ENCODE data around the gene STEAP1B.

The STEAP1B gene

DNA sequence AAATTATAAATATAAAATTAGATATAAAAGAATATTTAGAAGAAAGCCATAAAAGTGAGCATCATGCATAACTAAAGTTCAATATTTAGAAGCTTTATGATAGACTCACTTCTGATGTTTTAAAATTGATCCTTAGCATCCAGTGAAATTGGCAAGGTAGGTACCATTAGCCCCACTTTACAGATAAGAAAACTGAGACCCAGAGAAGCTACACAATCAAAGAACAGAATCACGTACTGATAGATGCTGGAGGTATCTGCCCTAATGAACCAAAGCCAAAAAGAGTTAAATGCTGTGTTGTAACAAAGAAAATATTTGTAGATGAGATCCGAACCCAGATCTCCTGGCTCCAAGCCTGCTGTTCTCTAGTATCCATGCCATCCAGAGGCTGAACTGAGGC lies 100.4 kb downstream of the STEAP1B start:
- H3K9ac ChIP-seq (ENCODE audit: low read length) = no peak overlapping the region
- H3K18ac ChIP-seq (ENCODE audit: low read length) = no peak overlapping the region
- no peaks in the 10 kb centered on the region for H3K79me1 ChIP-seq (ENCODE audit: low read length)
- no peak overlapping the region for H2BK12ac ChIP-seq (ENCODE audit: low read length)
- no peak overlapping the region for H4K8ac ChIP-seq (ENCODE audit: low read depth, low read length)
- H2BK5ac ChIP-seq (ENCODE audit: low read depth, low read length, poor library complexity) = no peak overlapping the region
- H4K91ac ChIP-seq (ENCODE audit: low read depth, low read length) = no peak overlapping the region
- H3K9me3 ChIP-seq (ENCODE audit: insufficient read depth, low read depth, low read length) = peaks cover 2% of the 10 kb centered on the region
- no peaks in the 10 kb centered on the region for H3K36me3 ChIP-seq (ENCODE audit: control insufficient read depth in 1 of 2, insufficient read depth in 2 of 2, low read length in 2 of 2)
- no peak overlapping the region for H3K23ac ChIP-seq (ENCODE audit: low read length)
- H3K27ac ChIP-seq (ENCODE audit: low read depth, low read length) = no peak overlapping the region
- H2AK5ac ChIP-seq (ENCODE audit: low read length) = no peak overlapping the region
- H3K79me2 ChIP-seq (ENCODE audit: control insufficient read depth, insufficient read depth, low read length, poor library complexity) = no peaks in the 10 kb centered on the region
- no peak overlapping the region for H4K12ac ChIP-seq (ENCODE audit: low read depth, low read length)
- H3K27me3 ChIP-seq (ENCODE audit: insufficient read depth, low read length) = no peaks in the 10 kb centered on the region
- H2AFZ ChIP-seq (ENCODE audit: insufficient read depth, low read length, poor library complexity) = no peak overlapping the region
- H3K4me3 ChIP-seq (ENCODE audit: low read depth, low read length) = no peak overlapping the region
- H3K4me2 ChIP-seq (ENCODE audit: low read length) = no peak overlapping the region
- no peak overlapping the region for H3K14ac ChIP-seq (ENCODE audit: low read length)
- no peaks in the 10 kb centered on the region for H3K4me1 ChIP-seq (ENCODE audit: control insufficient read depth in 1 of 2, insufficient read depth in 2 of 2, low read length in 2 of 2)
- WGBS (ENCODE audit: extremely low coverage, insufficient coverage, insufficient read length) = no CpG with 5 or more reads among the region's 2 CpGs
- DNase-seq = no peak
- H3K4ac ChIP-seq (ENCODE audit: low read depth, low read length) = no peak overlapping the region
- H2BK120ac ChIP-seq (ENCODE audit: insufficient read depth, low read length, poor library complexity) = no peak overlapping the region

DNA sequence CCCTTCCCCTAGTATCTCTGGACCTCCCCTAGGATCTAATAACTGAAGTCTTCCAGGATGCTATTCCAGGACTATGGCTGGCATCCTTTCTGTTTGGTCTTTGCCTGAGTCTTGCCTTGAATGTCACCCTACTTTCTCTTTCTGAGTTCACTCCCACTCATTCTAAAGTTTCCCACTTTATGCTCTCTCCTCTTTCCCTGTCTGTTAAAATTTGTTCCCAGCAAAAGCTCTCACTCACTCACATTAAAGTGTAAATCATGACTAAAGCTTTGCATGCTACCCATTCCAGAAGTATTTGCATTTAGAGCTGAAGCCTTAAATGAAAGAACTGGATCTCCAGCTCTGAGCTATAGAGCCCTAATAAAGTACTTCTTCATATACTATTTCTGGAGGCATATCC lies 100.9 kb downstream of the STEAP1B start:
- Histone ChIP-seq H3K23ac (ENCODE audit: low read length) (no peak overlapping the region), H3K4me2 (ENCODE audit: low read length) (no peak overlapping the region), H3K79me1 (ENCODE audit: low read length) (no peaks in the 10 kb centered on the region), H2BK5ac (ENCODE audit: low read depth, low read length, poor library complexity) (no peak overlapping the region), H3K18ac (ENCODE audit: low read length) (no peak overlapping the region), H3K4me1 (ENCODE audit: control insufficient read depth in 1 of 2, insufficient read depth in 2 of 2, low read length in 2 of 2) (no peaks in the 10 kb centered on the region), H3K9ac (ENCODE audit: low read length) (no peak overlapping the region), H4K91ac (ENCODE audit: low read depth, low read length) (no peak overlapping the region), H2BK12ac (ENCODE audit: low read length) (no peak overlapping the region), H3K9me3 (ENCODE audit: insufficient read depth, low read depth, low read length) (peaks cover 2% of the 10 kb centered on the region), H4K8ac (ENCODE audit: low read depth, low read length) (no peak overlapping the region), H3K27me3 (ENCODE audit: insufficient read depth, low read length) (no peaks in the 10 kb centered on the region), H3K14ac (ENCODE audit: low read length) (no peak overlapping the region), H2AFZ (ENCODE audit: insufficient read depth, low read length, poor library complexity) (no peak overlapping the region), H3K4me3 (ENCODE audit: low read depth, low read length) (no peak overlapping the region), H3K27ac (ENCODE audit: low read depth, low read length) (no peak overlapping the region), H2BK120ac (ENCODE audit: insufficient read depth, low read length, poor library complexity) (no peak overlapping the region), H2AK5ac (ENCODE audit: low read length) (no peak overlapping the region), H4K12ac (ENCODE audit: low read depth, low read length) (no peak overlapping the region), H3K36me3 (ENCODE audit: control insufficient read depth in 1 of 2, insufficient read depth in 2 of 2, low read length in 2 of 2) (no peaks in the 10 kb centered on the region), H3K4ac (ENCODE audit: low read depth, low read length) (no peak overlapping the region), H3K79me2 (ENCODE audit: control insufficient read depth, insufficient read depth, low read length, poor library complexity) (no peaks in the 10 kb centered on the region)
- no peak for DNase-seq

DNA sequence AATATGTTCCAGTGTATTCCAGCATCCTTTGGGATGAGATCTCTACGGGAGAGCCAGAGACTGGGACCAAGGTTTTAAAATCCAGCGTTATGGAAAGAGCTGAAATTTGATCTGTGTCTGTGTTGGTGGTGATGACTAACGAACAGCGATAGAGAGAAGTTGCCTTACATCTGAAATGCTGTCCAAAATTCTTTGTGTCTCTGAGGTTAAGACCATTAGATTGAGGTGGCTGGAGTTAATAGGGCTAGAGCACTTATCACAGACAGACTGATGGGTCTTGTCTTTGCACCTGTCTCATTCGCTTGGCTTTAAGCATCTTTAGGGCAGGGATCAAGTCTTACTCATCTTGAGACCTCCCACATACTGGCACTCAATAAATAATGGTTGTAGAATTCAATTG lies 102.0 kb downstream of the STEAP1B start:
- Histone ChIP-seq H3K27ac (ENCODE audit: low read depth, low read length) (no peak overlapping the region), H3K4me1 (ENCODE audit: control insufficient read depth in 1 of 2, insufficient read depth in 2 of 2, low read length in 2 of 2) (no peaks in the 10 kb centered on the region), H4K91ac (ENCODE audit: low read depth, low read length) (no peak overlapping the region), H3K4me3 (ENCODE audit: low read depth, low read length) (no peak overlapping the region), H3K27me3 (ENCODE audit: insufficient read depth, low read length) (no peaks in the 10 kb centered on the region), H2BK120ac (ENCODE audit: insufficient read depth, low read length, poor library complexity) (no peak overlapping the region), H3K4ac (ENCODE audit: low read depth, low read length) (no peak overlapping the region), H4K8ac (ENCODE audit: low read depth, low read length) (no peak overlapping the region), H4K12ac (ENCODE audit: low read depth, low read length) (no peak overlapping the region), H3K18ac (ENCODE audit: low read length) (no peak overlapping the region), H2BK5ac (ENCODE audit: low read depth, low read length, poor library complexity) (no peak overlapping the region), H3K4me2 (ENCODE audit: low read length) (no peak overlapping the region), H2BK12ac (ENCODE audit: low read length) (no peak overlapping the region), H2AK5ac (ENCODE audit: low read length) (no peak overlapping the region), H3K79me1 (ENCODE audit: low read length) (no peaks in the 10 kb centered on the region), H3K9ac (ENCODE audit: low read length) (no peak overlapping the region), H3K9me3 (ENCODE audit: insufficient read depth, low read depth, low read length) (peaks cover 2% of the 10 kb centered on the region), H3K79me2 (ENCODE audit: control insufficient read depth, insufficient read depth, low read length, poor library complexity) (no peaks in the 10 kb centered on the region), H3K14ac (ENCODE audit: low read length) (no peak overlapping the region), H3K36me3 (ENCODE audit: control insufficient read depth in 1 of 2, insufficient read depth in 2 of 2, low read length in 2 of 2) (no peaks in the 10 kb centered on the region), H2AFZ (ENCODE audit: insufficient read depth, low read length, poor library complexity) (no peak overlapping the region), H3K23ac (ENCODE audit: low read length) (no peak overlapping the region)
- no CpG with 5 or more reads among the region's 5 CpGs for WGBS (ENCODE audit: extremely low coverage, insufficient coverage, insufficient read length)
- DNase-seq = no peak

- H3K4me1 ChIP-seq (ENCODE audit: control insufficient read depth in 1 of 2, insufficient read depth in 2 of 2, low read length in 2 of 2) = no peaks in the 10 kb centered on the region
- no peak overlapping the region for H3K4me3 ChIP-seq (ENCODE audit: low read depth, low read length)
- H3K23ac ChIP-seq (ENCODE audit: low read length) = no peak overlapping the region
- H2BK120ac ChIP-seq (ENCODE audit: insufficient read depth, low read length, poor library complexity) = no peak overlapping the region
- no peak overlapping the region for H4K91ac ChIP-seq (ENCODE audit: low read depth, low read length)
- no peak overlapping the region for H2AK5ac ChIP-seq (ENCODE audit: low read length)
- no peak overlapping the region for H3K4ac ChIP-seq (ENCODE audit: low read depth, low read length)
- H2BK5ac ChIP-seq (ENCODE audit: low read depth, low read length, poor library complexity) = no peak overlapping the region
- H4K12ac ChIP-seq (ENCODE audit: low read depth, low read length) = no peak overlapping the region
- H3K36me3 ChIP-seq (ENCODE audit: control insufficient read depth in 1 of 2, insufficient read depth in 2 of 2, low read length in 2 of 2) = no peaks in the 10 kb centered on the region
- no peak overlapping the region for H3K9ac ChIP-seq (ENCODE audit: low read length)
- H3K79me1 ChIP-seq (ENCODE audit: low read length) = no peaks in the 10 kb centered on the region
- no peak overlapping the region for H3K27ac ChIP-seq (ENCODE audit: low read depth, low read length)
- no peak overlapping the region for H3K14ac ChIP-seq (ENCODE audit: low read length)
- H3K18ac ChIP-seq (ENCODE audit: low read length) = no peak overlapping the region
- no peak overlapping the region for H4K8ac ChIP-seq (ENCODE audit: low read depth, low read length)
- H3K27me3 ChIP-seq (ENCODE audit: insufficient read depth, low read length) = no peaks in the 10 kb centered on the region
- no peak overlapping the region for H2BK12ac ChIP-seq (ENCODE audit: low read length)
- H3K79me2 ChIP-seq (ENCODE audit: control insufficient read depth, insufficient read depth, low read length, poor library complexity) = no peaks in the 10 kb centered on the region
- WGBS (ENCODE audit: extremely low coverage, insufficient coverage, insufficient read length) = no CpG with 5 or more reads among the region's 6 CpGs
- H2AFZ ChIP-seq (ENCODE audit: insufficient read depth, low read length, poor library complexity) = no peak overlapping the region
- no peak for DNase-seq
- H3K4me2 ChIP-seq (ENCODE audit: low read length) = no peak overlapping the region
- H3K9me3 ChIP-seq (ENCODE audit: insufficient read depth, low read depth, low read length) = no peaks in the 10 kb centered on the region
Observed at GRCh38 chr7:22395222-22395621, 104.8 kb downstream of the STEAP1B start.

DNA sequence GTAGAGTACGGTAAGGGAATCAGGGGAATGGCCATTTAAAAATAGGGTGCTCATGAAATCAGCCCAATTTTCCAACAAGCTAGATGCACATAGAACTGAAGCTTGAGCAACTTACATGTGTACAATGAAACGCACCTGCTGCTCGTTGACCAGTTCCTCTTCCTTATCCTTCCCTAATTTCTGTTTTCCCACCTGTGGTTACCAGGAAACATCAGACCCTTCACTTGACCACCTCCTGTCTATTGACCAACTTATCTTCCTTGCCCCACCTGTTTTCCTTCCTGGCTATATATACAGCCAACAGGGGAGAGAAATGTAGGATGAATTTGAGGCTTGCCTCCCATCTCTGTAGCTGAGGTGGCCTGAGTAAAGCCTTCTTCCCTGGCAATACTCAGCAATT lies 105.2 kb downstream of the STEAP1B start:
- WGBS (ENCODE audit: extremely low coverage, insufficient coverage, insufficient read length) = 100% methylated on average over 1 of the region's 3 CpGs
- DNase-seq = no peak
- no peak overlapping the region for H4K12ac ChIP-seq (ENCODE audit: low read depth, low read length)
- no peaks in the 10 kb centered on the region for H3K79me2 ChIP-seq (ENCODE audit: control insufficient read depth, insufficient read depth, low read length, poor library complexity)
- no peaks in the 10 kb centered on the region for H3K79me1 ChIP-seq (ENCODE audit: low read length)
- H2BK5ac ChIP-seq (ENCODE audit: low read depth, low read length, poor library complexity) = no peak overlapping the region
- no peaks in the 10 kb centered on the region for H3K4me1 ChIP-seq (ENCODE audit: control insufficient read depth in 1 of 2, insufficient read depth in 2 of 2, low read length in 2 of 2)
- H3K23ac ChIP-seq (ENCODE audit: low read length) = no peak overlapping the region
- H3K18ac ChIP-seq (ENCODE audit: low read length) = no peak overlapping the region
- no peak overlapping the region for H3K27ac ChIP-seq (ENCODE audit: low read depth, low read length)
- no peaks in the 10 kb centered on the region for H3K9me3 ChIP-seq (ENCODE audit: insufficient read depth, low read depth, low read length)
- H3K4me3 ChIP-seq (ENCODE audit: low read depth, low read length) = no peak overlapping the region
- no peaks in the 10 kb centered on the region for H3K27me3 ChIP-seq (ENCODE audit: insufficient read depth, low read length)
- H2AK5ac ChIP-seq (ENCODE audit: low read length) = no peak overlapping the region
- H3K4ac ChIP-seq (ENCODE audit: low read depth, low read length) = no peak overlapping the region
- H4K91ac ChIP-seq (ENCODE audit: low read depth, low read length) = no peak overlapping the region
- H4K8ac ChIP-seq (ENCODE audit: low read depth, low read length) = no peak overlapping the region
- no peaks in the 10 kb centered on the region for H3K36me3 ChIP-seq (ENCODE audit: control insufficient read depth in 1 of 2, insufficient read depth in 2 of 2, low read length in 2 of 2)
- no peak overlapping the region for H2BK120ac ChIP-seq (ENCODE audit: insufficient read depth, low read length, poor library complexity)
- no peak overlapping the region for H3K9ac ChIP-seq (ENCODE audit: low read length)
- H3K4me2 ChIP-seq (ENCODE audit: low read length) = no peak overlapping the region
- no peak overlapping the region for H3K14ac ChIP-seq (ENCODE audit: low read length)
- no peak overlapping the region for H2BK12ac ChIP-seq (ENCODE audit: low read length)
- no peak overlapping the region for H2AFZ ChIP-seq (ENCODE audit: insufficient read depth, low read length, poor library complexity)
